Upper lobe of right lung (tissue), 1 donor: ENCODE results near the gene MICU1. TPM values are rescaled to one million over a fixed set of nuclear protein-coding genes. Genes with fewer than 3 reads are reported as not detected.
A peak's percentile ranks its signal among the peaks of the same experiment; 100 is the strongest.
"Not testable (repeated sequence)": the region's sequence is repeated elsewhere in the genome, so short reads cannot be mapped to it uniquely, and the experiment has no call there.

ENCODE experiments used
- ATAC-seq: fragments of 200-7000 bp; cut with Tn5 transposase; one replicate; pipeline ENCODE4 v1.9.1; 2020; ENCODE audit warnings: mild to moderate bottlenecking, moderate library complexity
- DNase-seq: peaks from one replicate; pipeline ENCODE4 v3.0.0-alpha.2; 2020
- H3K27ac ChIP-seq: fragments of 200-600 bp; one replicate; pipeline ENCODE4 v1.8.0; 2022
- H3K27me3 ChIP-seq: fragments of 200-600 bp; one replicate; pipeline ENCODE4 v1.8.0; 2022; ENCODE audit warnings: mild to moderate bottlenecking
- H3K36me3 ChIP-seq: fragments of 200-600 bp; one replicate; pipeline ENCODE4 v1.8.0; 2022
- H3K4me1 ChIP-seq: fragments of 200-600 bp; one replicate; pipeline ENCODE4 v1.8.0; 2022
- H3K4me3 ChIP-seq: fragments of 200-600 bp; one replicate; pipeline ENCODE4 v1.8.0; 2022; ENCODE audit warnings: mild to moderate bottlenecking
- H3K9me3 ChIP-seq: fragments of 200-600 bp; one replicate; pipeline ENCODE4 v1.8.0; 2022
- CTCF ChIP-seq: fragments of 200-600 bp; IDR thresholded peaks from one replicate; pipeline ENCODE4 v1.8.0; 2022; ENCODE audit warnings: antibody characterized with exemption
- intact Hi-C: fragments of 100-400 bp; cut with DNase I; formaldehyde crosslinking; loops from one replicate; pipeline ENCODE4 v1.11.0; 2022
- total RNA-seq: library from RNA; stranded (reverse); fragmentation: NEBNext Ultra II Directional; extraction: Animal tissue kit (Norgen Biotek cat#: 25700); gene quantifications from one replicate; pipeline ENCODE4 v1.2.1, GENCODE V29; 2021
- donor health status: DM: no; HTN: yes; CAD: no; lungs with severe emphysema.

MICU1 gene
- total RNA-seq, 1 donor from 2014 or later = 52.2 TPM

GRCh38 chr10:72449941-72450441, 175.9 kb downstream of the MICU1 start:
- DNase-seq (no peak), ATAC-seq (peak; percentile 36)
- no peaks in the 10 kb centered on the region for H3K27me3 ChIP-seq
- H3K4me3 ChIP-seq = no peak overlapping the region
- no peak for TF ChIP-seq CTCF
- H3K4me1 ChIP-seq = no peaks in the 10 kb centered on the region
- H3K36me3 ChIP-seq = no peaks in the 10 kb centered on the region
- intact Hi-C loops = no loop called here
- H3K27ac ChIP-seq = no peak overlapping the region
- no peaks in the 10 kb centered on the region for H3K9me3 ChIP-seq

GRCh38 chr10:72445851-72446250, 180.0 kb downstream of the MICU1 start:
- no peaks in the 10 kb centered on the region for H3K36me3 ChIP-seq
- no peak for ATAC-seq

GRCh38 chr10:72442969-72443368, 182.9 kb downstream of the MICU1 start:
- H3K4me3 ChIP-seq, H3K9me3 ChIP-seq, H3K27me3 ChIP-seq, H3K36me3 ChIP-seq, H3K4me1 ChIP-seq, DNase-seq, H3K27ac ChIP-seq, intact Hi-C loops, ATAC-seq: not testable (repeated sequence)

More at GRCh38 chr10:72445851-72446250, 180.0 kb downstream of the MICU1 start:
- Histone ChIP-seq H3K27ac (no peak overlapping the region), H3K9me3 (no peaks in the 10 kb centered on the region), H3K27me3 (no peaks in the 10 kb centered on the region), H3K4me1 (no peaks in the 10 kb centered on the region), H3K4me3 (no peak overlapping the region)
- no peak for DNase-seq
- TF ChIP-seq CTCF = no peak
- intact Hi-C loops = no loop called here

- Histone ChIP-seq H3K27me3 (no peaks in the 10 kb centered on the region), H3K4me3 (no peak overlapping the region), H3K27ac (no peak overlapping the region), H3K36me3 (no peaks in the 10 kb centered on the region), H3K4me1 (no peaks in the 10 kb centered on the region), H3K9me3 (no peaks in the 10 kb centered on the region)
- no peak for ATAC-seq
- intact Hi-C loops = no loop called here
- DNase-seq = no peak
- TF ChIP-seq CTCF = no peak
Observed at GRCh38 chr10:72435570-72435969, 190.3 kb downstream of the MICU1 start.

GRCh38 chr10:72430936-72431335, 194.9 kb downstream of the MICU1 start:
- intact Hi-C loops, DNase-seq, ATAC-seq, H3K4me1 ChIP-seq, H3K36me3 ChIP-seq, H3K27ac ChIP-seq, H3K4me3 ChIP-seq, H3K27me3 ChIP-seq, H3K9me3 ChIP-seq: not testable (repeated sequence)

- ATAC-seq = no peak
- Histone ChIP-seq H3K36me3 (peaks cover 3% of the 10 kb centered on the region), H3K27me3 (no peaks in the 10 kb centered on the region), H3K4me3 (no peak overlapping the region), H3K27ac (no peak overlapping the region), H3K9me3 (no peaks in the 10 kb centered on the region), H3K4me1 (no peaks in the 10 kb centered on the region)
- no peak for DNase-seq
- TF ChIP-seq CTCF = no peak
- intact Hi-C loops = no loop called here
Observed at GRCh38 chr10:72429931-72430330, 195.9 kb downstream of the MICU1 start.

- no peak for ATAC-seq
- Histone ChIP-seq H3K4me1 (no peaks in the 10 kb centered on the region), H3K9me3 (no peaks in the 10 kb centered on the region), H3K27ac (no peak overlapping the region), H3K27me3 (no peaks in the 10 kb centered on the region), H3K36me3 (peaks cover 17% of the 10 kb centered on the region), H3K4me3 (no peak overlapping the region)
- intact Hi-C loops = no loop called here
- no peak for TF ChIP-seq CTCF
- DNase-seq = no peak
Observed at GRCh38 chr10:72426986-72427385, 198.9 kb downstream of the MICU1 start.
